Measurements from ENCODE around the gene FBXO10.

- TF ChIP-seq POLR2A (IDR thresholded peaks at IDR 0.05; ENCODE audit: low read depth, low read length) = no peak
- no peak for TF ChIP-seq POLR2AphosphoS5 (IDR thresholded peaks at IDR 0.05; ENCODE audit: low read length)
- no peak for TF ChIP-seq MXI1 (IDR thresholded peaks at IDR 0.05; ENCODE audit: low read depth, low read length)
- TF ChIP-seq SP1 (IDR thresholded peaks at IDR 0.05; ENCODE audit: low read depth, low read length) = no peak
- no peak for TF ChIP-seq ATF3 (IDR thresholded peaks at IDR 0.05; ENCODE audit: borderline replicate concordance, extremely low read depth, low read depth, low read length)
- no peak for TF ChIP-seq TBL1XR1 (IDR thresholded peaks at IDR 0.05; ENCODE audit: low read depth, low read length)
- no peak for TF ChIP-seq SMAD1 (IDR thresholded peaks at IDR 0.05; ENCODE audit: low read depth, partially characterized antibody)
- no peak for TF ChIP-seq CTCF (IDR thresholded peaks at IDR 0.05 in 2 of 3, conservative IDR thresholded peaks at IDR 0.05 in 1 of 3; ENCODE audit: control insufficient read depth in 2 of 3, extremely low read depth in 1 of 3, insufficient read depth in 1 of 3, low read depth in 3 of 3, low read length in 3 of 3)
Observed at GRCh38 chr9:37583522-37584121, 7.4 kb upstream of the FBXO10 start.
